GM13976 (cell line): ENCODE data around the gene PSMD14.
"Not testable (repeated sequence)": the region's sequence is repeated elsewhere in the genome, so short reads cannot be mapped to it uniquely, and the experiment has no call there.

ENCODE experiments used
- DNase-seq: peaks from one replicate; pipeline ENCODE4 v3.0.0; 2012; ENCODE audit warnings: low spot score
- in situ Hi-C: fragments of 300-500 bp; cut with MboI; formaldehyde crosslinking; loops from one replicate; pipeline ENCODE4 v1.12.0; 2022; ENCODE audit warnings: low sequenced_read_pairs, mixed read lengths, inconsistent platforms; ENCODE audit not compliant: unreplicated experiment
- TF ChIP-seq, protein P1 (sequence below): IDR thresholded peaks from 2 replicates; pipeline ENCODE4 v1.5.1; 2012; ENCODE audit warnings: borderline replicate concordance, mild to moderate bottlenecking; ENCODE audit not compliant: insufficient read depth; ENCODE audit errors: extremely low read depth, missing control alignments, control extremely low read depth

The PSMD14 gene

GRCh38 chr2:161355983-161356382 lies 47.8 kb downstream of the PSMD14 start:
- TF ChIP-seq, protein P1, sequence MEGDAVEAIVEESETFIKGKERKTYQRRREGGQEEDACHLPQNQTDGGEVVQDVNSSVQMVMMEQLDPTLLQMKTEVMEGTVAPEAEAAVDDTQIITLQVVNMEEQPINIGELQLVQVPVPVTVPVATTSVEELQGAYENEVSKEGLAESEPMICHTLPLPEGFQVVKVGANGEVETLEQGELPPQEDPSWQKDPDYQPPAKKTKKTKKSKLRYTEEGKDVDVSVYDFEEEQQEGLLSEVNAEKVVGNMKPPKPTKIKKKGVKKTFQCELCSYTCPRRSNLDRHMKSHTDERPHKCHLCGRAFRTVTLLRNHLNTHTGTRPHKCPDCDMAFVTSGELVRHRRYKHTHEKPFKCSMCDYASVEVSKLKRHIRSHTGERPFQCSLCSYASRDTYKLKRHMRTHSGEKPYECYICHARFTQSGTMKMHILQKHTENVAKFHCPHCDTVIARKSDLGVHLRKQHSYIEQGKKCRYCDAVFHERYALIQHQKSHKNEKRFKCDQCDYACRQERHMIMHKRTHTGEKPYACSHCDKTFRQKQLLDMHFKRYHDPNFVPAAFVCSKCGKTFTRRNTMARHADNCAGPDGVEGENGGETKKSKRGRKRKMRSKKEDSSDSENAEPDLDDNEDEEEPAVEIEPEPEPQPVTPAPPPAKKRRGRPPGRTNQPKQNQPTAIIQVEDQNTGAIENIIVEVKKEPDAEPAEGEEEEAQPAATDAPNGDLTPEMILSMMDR, result no peak
- no peak for DNase-seq
- in situ Hi-C loops, result no loop called here

- DNase-seq, result no peak
- in situ Hi-C loops, result no loop called here
- TF ChIP-seq, protein P1, result no peak
Observed at GRCh38 chr2:161357097-161357496, 48.9 kb downstream of the PSMD14 start.

DNA sequence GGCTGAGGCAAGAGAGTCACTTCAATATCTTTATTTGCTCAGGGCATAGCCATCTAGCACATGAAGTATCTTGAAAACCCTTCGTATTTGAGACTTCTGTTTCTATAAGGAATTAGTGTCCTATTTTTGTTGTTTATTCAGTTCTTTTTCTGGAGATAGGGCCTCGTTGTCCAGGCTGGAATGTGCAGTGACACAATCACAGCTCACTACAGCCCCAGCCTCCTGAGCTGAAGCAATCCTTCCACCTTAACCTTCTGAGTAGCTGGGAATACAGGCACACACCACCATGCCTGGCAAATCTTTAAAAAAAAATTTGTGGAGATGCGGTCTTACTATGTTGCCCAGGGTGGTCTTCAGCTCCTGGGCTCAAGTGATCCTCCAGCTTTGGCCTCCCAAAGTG lies 50.6 kb downstream of the PSMD14 start:
- in situ Hi-C loops, result no loop called here
- TF ChIP-seq, protein P1, result no peak
- no peak for DNase-seq

GRCh38 chr2:161360095-161360654 lies 52.0 kb downstream of the PSMD14 start:
- DNase-seq, in situ Hi-C loops: not testable (repeated sequence)

- TF ChIP-seq, protein P1, result no peak
Observed at GRCh38 chr2:161362568-161363166, 54.4 kb downstream of the PSMD14 start.

GRCh38 chr2:161367675-161368074 lies 59.5 kb downstream of the PSMD14 start:
- DNase-seq, result no peak
- in situ Hi-C loops, result no loop called here
- TF ChIP-seq, protein P1, result no peak

More at GRCh38 chr2:161362568-161363166, 54.4 kb downstream of the PSMD14 start:
- in situ Hi-C loops, result no loop called here
- DNase-seq, result no peak

DNA sequence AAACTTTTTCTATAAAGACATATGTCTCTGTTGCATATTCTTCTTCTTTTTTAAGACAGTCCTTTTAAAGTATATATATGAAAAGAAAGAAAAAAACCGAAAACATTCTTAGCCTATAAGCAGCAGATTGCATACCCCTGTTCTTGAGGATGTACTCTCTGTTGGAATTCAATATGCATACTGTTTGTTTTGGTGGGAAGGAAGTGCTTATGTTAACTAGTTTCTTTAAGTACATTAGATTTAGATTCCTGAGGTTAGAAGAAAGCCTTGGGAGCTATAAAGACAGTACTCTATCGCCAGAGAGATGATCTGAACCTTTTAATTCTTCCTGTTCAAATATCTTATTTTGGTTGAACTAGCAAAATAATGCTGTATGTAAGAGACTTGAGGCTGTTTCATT lies 61.1 kb downstream of the PSMD14 start:
- DNase-seq, result no peak
- in situ Hi-C loops, result no loop called here
- TF ChIP-seq, protein P1, result no peak
